BLaER1 treated with 17β-estradiol and CSF1 and Interleukin-3, amounts not matched to agents 10 nM and 100 nM (cell line): Measurements from ENCODE around the gene FGF5.

Experiments
- H3K27ac ChIP-seq, 11 experiments: shearing (Covaris generic); formaldehyde crosslinking; 2 replicates each; pipeline ENCODE4 v1.8.1; 2022
- H3K27me3 ChIP-seq, 11 experiments: shearing (Covaris generic); formaldehyde crosslinking; 2 replicates each; pipeline ENCODE4 v1.8.1; 2022
- H3K36me3 ChIP-seq, 11 experiments: shearing (Covaris generic); formaldehyde crosslinking; 2 replicates each; pipeline ENCODE4 v1.8.1; 2022
- H3K4me1 ChIP-seq, 10 experiments: shearing (Covaris generic); formaldehyde crosslinking; 2 replicates each; pipeline ENCODE4 v1.8.1; 2022
- H3K4me2 ChIP-seq, 11 experiments: shearing (Covaris generic); formaldehyde crosslinking; 2 replicates each; pipeline ENCODE4 v1.8.1; 2022
- H3K4me3 ChIP-seq, 10 experiments: shearing (Covaris generic); formaldehyde crosslinking; 2 replicates each; pipeline ENCODE4 v1.8.1; 2022
- H3K9ac ChIP-seq, 11 experiments: shearing (Covaris generic); formaldehyde crosslinking; 2 replicates each; pipeline ENCODE4 v1.8.1; 2022
- H3K9me3 ChIP-seq, 11 experiments: shearing (Covaris generic); formaldehyde crosslinking; replicated peaks in 1 of 11; 2 replicates each; pipeline ENCODE4 v1.8.1; 2022
- H4K20me1 ChIP-seq, 11 experiments: shearing (Covaris generic); formaldehyde crosslinking; 2 replicates each; pipeline ENCODE4 v1.8.1; 2022
- Cebpa-rat ChIP-seq, 11 experiments: shearing (Covaris generic); IDR thresholded peaks; 2 replicates each; pipeline ENCODE4 v1.8.1; 2022

FGF5 gene

DNA sequence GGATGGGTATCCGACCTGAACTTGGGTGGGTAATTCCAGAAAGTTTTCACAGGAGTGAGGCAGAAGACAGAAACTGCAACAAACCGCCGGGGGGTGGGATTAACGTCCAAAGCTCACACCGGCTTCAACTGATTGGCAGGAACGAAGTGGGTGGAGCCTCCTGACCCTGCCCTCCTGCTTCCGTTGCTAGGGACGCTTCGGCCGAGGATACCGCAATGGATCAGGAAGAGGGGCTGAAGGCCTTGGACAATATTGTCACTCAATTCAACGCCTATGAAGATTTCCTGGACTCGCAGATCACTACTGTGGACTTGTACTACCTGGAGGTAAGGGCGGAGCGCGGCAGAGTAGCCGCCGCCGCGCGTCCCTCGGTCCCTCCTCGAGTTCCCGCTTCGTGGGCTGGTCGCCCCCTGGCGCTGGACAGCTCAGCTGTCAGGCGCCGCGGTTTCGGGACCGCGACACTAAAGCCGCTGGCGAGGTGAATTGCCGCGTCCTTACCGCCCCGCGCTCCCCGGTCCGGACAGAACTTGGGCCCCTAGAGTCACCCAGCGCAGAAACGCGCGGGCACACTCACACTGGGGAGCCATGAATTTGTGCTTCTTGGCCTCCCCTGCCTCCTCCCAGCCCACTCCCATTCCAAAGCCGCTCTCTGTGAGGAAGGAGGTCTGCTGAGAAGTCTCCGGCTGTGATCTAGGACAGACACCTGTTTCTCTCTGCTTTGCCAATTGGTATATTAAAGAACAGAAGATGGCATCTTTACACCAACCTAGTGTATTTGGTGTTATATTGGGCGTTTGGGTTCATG is 69.3 kb downstream of the FGF5 start, which contains the start of gene CFAP299:
TSS of gene CFAP299 (plus strand) at position 177 of the 805 bp plus-strand sequence.
- Histone ChIP-seq H3K36me3 (no peaks in the 10 kb centered on the region), H3K4me2 (no peak within 1 kb of the TSS), H3K4me1 (no peaks in the 10 kb centered on the region), H3K27me3 (no peaks in the 10 kb centered on the region), H4K20me1 (no peaks in the 10 kb centered on the region), H3K9ac (no peak within 1 kb of the TSS), H3K27ac (no peak within 1 kb of the TSS), H3K9me3 (peaks cover 9 to 20% (median 13%) of the 10 kb centered on the region in 11 experiments; a peak in 19 of 22 replicates), H3K4me3 (no peak within 1 kb of the TSS; a peak in 1 of 20 replicates)
- no peak for TF ChIP-seq Cebpa-rat (IDR thresholded peaks at IDR 0.05)

DNA sequence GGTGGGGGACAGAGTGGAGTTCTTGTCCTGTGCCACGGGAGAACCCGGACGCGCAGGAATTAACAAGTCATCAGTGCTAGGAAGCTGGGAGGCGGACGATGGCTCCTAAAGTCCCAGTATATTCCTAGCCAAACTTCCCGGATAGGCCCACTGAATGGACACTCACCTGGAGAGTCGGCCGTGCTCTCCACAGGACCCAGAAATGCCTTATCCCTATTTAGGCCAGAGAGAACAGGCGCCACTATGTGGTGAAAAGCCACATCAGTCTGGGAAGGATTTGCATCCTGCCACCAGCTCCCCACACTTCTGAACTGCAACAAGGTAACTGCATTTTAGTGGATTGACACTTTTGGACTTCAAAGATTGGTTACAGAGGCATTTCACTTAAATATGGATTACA is 70.1 kb downstream of the FGF5 start:
- Histone ChIP-seq H3K4me2 (no peak overlapping the region), H3K4me3 (no peak overlapping the region)

DNA sequence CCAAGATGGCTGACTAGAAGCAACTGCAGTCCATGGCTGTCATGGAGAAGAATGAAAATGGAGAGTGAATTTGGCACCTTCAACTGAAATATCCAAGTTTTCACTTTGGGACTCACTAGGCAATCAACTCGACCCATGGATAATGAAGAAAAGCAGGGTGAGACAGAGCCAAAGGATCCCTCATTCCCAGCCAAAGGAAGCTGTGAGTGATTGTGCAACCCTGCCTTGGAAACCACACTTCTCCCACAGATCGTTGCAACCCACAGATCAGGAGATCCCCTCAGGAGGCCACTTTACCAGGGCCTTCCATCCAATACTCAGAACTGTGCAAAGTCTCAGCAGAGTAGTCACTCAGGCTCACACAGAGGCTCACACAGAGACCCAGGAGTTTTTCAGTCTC is 73.6 kb downstream of the FGF5 start:
- no peaks in the 10 kb centered on the region for H3K27me3 ChIP-seq
- H3K36me3 ChIP-seq: no peaks in the 10 kb centered on the region
- H4K20me1 ChIP-seq: no peaks in the 10 kb centered on the region
- peaks cover 38 to 55% (median 44%) of the 10 kb centered on the region in 11 experiments for H3K9me3 ChIP-seq
- H3K9ac ChIP-seq: no peak overlapping the region
- no peak overlapping the region for H3K4me2 ChIP-seq
- TF ChIP-seq Cebpa-rat (IDR thresholded peaks at IDR 0.05): no peak
- H3K4me3 ChIP-seq: no peak overlapping the region
- H3K27ac ChIP-seq: no peak overlapping the region
- no peaks in the 10 kb centered on the region for H3K4me1 ChIP-seq

More for the DNA sequence above, 70.1 kb downstream of the FGF5 start:
- H3K4me1 ChIP-seq: no peaks in the 10 kb centered on the region
- H3K36me3 ChIP-seq: no peaks in the 10 kb centered on the region
- no peak overlapping the region for H3K9ac ChIP-seq
- H3K9me3 ChIP-seq: peaks cover 17 to 28% (median 22%) of the 10 kb centered on the region in 11 experiments
- no peaks in the 10 kb centered on the region for H4K20me1 ChIP-seq
- no peak for TF ChIP-seq Cebpa-rat (IDR thresholded peaks at IDR 0.05)
- no peaks in the 10 kb centered on the region for H3K27me3 ChIP-seq
- no peak overlapping the region for H3K27ac ChIP-seq
